HG02970 (cell line): Measurements from ENCODE around the gene GJA9.
"Not testable (repeated sequence)": the region's sequence is repeated elsewhere in the genome, so short reads cannot be mapped to it uniquely, and the experiment has no call there.

ENCODE experiments used
- ATAC-seq: cut with Tn5 transposase; IDR thresholded peaks from one replicate; pipeline ENCODE4 v1.9.1; 2021; ENCODE audit warnings: mild to moderate bottlenecking, moderate library complexity, moderate number of reproducible peaks; ENCODE audit not compliant: unreplicated experiment, low FRiP score

The GJA9 gene

DNA sequence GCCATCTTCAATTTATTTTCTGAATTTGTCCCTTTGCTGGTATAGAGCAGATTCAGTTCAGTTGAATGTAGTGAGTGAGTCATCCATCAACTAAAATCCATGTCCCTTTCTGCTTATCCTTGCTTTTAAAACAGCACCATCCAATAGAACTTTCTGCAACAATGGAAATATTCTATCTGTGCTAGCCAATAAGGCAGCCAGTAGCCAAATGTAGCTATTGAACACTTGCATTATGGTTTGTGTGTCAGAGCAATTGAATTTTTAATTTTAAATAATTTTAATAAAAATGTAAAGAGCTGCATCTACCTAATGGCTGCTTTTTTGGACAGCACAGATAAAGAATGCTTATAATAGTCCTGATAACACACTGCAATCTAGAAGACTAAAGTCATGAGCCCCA is at the start of gene GJA9:
GJA9 (minus strand) TSS at position 101 of the 400 bp plus-strand sequence. CDS start 5,489 bp downstream, outside the sequence.
- no peak for ATAC-seq

- no peak for ATAC-seq
These were observed 48.1 kb upstream of the GJA9 start for GRCh38 chr1:38929476-38929875.

DNA sequence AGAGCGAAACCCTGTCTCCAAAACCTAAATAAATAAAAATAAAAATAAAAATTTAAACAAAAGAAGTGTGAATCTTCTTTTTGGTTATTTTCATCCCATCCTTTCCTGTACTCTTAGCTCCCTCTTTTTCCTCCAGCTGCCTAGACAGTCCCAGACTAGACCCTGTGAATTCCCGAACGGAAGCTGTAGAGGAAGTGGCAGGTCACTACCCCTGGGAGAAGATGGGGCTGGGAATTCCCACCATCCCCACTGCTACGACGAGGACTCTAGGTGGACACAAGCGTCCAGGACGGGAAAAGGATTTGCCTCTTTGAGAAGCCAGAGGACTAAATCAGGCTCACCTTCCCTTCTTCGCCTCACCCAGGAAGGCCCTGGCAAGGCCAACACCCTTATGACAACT is 47.7 kb upstream of the GJA9 start:
- no peak for ATAC-seq

GRCh38 chr1:38926091-38926490 is 44.7 kb upstream of the GJA9 start:
- ATAC-seq: no peak

- ATAC-seq: no peak
These were observed 44.0 kb upstream of the GJA9 start for GRCh38 chr1:38925391-38925790.

GRCh38 chr1:38923607-38924006 is 42.2 kb upstream of the GJA9 start:
- no peak for ATAC-seq

DNA sequence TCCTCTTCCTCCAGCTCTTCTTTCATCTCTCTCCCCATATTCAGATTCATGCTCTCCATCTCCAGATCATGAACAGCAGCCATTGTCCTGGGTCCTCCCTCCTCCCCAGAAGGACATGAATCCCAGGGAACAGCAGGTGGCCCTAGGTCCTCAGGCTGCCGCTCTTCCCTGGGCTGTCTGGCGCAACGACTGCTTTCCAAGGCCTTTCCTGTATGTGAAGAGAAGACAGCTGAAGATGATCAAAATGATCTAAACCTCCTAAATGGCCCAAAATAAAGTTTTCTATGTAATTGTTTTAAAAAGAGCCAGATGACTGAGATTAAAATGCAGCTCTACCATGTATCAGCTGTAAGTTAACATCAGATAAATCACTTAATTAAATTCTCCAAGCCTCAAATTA is 37.7 kb upstream of the GJA9 start:
- no peak for ATAC-seq

DNA sequence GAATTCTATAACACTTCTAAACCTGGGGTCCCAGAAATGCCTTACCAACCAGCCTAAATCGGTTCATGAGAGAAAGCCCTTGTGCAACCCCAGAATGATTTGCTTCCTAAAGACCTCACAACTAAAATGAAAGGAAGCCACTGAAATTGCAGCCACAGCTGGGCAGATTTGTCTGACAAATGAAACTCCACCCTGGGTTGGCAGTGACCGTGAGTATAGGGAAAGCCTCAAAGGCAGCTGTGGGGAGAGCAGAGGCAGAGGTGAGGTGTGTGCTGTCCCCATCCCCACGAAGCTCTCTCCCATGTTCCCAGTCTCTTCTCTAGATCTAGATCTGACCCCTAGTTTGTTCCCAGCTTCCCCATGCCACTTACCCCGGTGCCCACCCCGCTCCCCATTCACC is 37.2 kb upstream of the GJA9 start:
- no peak for ATAC-seq

- no peak for ATAC-seq
These were observed 36.4 kb upstream of the GJA9 start for GRCh38 chr1:38917772-38918171.

DNA sequence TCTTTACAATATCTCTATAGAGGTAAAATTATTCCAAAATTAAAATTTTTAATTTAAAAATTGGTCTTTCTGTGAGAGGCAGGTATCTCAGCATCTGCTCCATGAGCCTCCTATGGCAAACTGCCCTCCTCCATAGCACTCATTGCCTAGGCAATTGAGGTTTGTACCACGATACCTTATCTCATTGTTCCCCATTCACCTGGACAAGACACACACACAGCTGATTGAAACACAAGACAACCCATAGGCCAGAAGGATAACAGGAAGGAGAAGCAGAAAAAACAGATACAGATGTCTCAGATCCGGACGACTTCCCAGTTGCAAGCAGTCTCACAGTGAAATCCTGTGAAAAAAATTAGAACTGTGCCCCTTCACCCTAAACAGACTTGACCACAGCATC is 36.0 kb upstream of the GJA9 start:
- ATAC-seq: no peak

DNA sequence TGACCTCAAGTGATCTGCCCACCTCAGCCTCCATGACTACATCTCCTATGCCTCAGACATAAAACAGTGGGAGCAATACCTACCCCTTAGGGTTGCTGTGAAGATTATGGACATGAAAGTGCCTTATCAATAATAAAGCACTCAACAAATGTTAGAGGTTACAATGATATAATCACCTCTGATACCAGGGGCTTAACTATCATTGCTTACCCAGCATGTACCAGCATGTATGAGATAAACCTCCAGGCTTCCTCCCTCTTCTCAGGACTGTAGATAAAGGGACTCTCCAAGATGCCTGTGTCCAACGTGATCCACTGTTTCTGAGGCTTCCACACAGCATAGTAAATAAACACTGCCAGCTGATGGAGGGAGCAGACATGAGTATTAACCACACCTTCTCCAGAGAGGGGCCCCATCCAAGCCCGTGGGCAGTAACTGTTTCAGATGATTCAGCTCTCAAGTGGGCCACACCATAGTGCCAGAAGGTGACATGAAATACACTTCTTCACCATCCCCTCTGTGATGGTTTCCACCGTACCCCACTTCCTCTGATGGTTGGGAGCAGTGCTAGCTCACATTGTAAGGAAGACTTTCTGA is 34.1 kb upstream of the GJA9 start:
- no peak for ATAC-seq

GRCh38 chr1:38914908-38915307 is 33.5 kb upstream of the GJA9 start:
- ATAC-seq: not testable (repeated sequence)

- ATAC-seq: no peak
These were observed 27.4 kb upstream of the GJA9 start for GRCh38 chr1:38908821-38909220.

DNA sequence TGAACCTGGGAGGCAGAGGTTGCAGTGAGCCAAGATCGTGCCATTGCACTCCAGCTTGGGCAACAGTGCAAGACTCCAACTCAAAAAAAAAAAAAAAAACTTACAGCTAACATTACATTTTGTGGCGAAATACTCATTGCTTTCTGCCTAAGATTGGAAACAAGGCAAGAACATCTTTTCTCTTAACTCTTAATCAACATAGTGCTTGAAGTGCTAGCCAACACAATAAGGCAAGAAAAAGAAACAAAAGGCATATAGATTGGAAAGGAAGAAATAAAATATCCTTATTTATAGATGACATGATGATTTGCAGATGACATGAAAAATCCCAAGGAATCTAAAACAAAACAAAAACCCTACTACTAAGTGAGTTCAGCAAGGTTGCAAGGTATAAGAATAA is 24.6 kb upstream of the GJA9 start:
- ATAC-seq: no peak

- no peak for ATAC-seq
These were observed 18.2 kb upstream of the GJA9 start for GRCh38 chr1:38899560-38899959.

DNA sequence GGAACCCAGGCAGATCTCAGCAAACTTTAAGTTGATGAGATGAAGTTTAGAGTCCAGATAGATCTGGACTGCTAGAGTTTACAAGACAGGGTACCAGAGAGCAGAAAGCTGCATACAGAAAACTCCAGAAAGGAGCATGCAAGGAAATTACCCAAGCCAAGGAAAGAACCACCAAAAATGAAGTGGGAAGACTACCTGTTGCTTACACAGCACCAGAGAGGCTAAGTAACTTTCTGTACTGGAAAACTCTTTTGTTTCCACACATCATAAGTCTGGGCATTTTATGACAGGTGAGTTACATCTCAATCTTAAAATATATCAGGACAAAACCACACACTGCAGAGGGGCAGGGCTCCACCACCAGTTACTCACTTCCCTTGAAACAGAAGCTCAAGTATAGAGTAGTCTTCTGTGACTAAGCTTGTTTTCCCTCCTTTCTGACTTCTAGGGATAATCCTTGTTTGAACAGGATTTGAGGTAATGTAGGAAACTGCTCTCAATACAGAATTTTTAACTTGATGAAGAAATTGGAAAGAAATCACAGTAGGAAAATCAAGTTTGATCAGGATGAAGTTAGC is 17.4 kb upstream of the GJA9 start:
- no peak for ATAC-seq

- no peak for ATAC-seq
These were observed 14.8 kb upstream of the GJA9 start for GRCh38 chr1:38896169-38896568.

- ATAC-seq: no peak
These were observed 11.6 kb upstream of the GJA9 start for GRCh38 chr1:38892976-38893375.

DNA sequence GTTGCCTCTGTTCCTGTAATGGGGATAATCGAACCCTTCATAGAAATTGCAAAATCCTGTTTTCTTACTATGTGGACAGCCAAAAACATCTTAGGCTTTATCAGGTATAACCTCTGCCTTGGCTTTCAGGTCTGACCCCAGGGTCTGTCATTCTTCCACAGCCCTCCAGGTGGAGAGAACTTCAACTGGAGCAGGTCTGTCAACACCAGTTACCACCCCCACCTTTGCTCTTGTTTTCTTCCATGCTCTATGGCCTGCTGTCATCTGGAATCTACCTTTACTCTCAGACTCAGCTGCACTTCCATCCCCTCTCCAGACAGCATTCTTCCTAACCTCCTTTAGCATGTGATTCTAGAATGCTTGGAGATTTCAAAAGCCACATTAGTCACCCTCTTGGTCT is 10.4 kb upstream of the GJA9 start:
- ATAC-seq: no peak

DNA sequence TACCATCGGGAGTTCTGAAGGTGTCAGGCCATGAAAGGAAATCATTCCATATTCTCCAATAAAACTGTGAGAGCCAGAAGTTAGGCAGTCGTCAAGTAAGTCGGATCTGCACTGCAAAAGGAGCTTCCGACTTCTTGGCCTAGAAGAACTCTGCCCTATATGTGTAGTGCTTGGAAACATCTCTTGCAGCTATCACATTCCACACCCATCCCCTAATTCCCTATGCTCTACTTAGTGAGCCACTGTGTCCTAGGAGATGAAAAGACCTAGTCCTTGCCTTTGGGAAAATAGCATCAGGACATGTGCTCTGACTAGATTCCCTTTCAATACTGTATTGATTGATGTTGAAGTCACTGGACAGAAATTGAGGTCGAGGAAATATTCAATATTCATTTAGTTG is 8.2 kb upstream of the GJA9 start:
- ATAC-seq: no peak

DNA sequence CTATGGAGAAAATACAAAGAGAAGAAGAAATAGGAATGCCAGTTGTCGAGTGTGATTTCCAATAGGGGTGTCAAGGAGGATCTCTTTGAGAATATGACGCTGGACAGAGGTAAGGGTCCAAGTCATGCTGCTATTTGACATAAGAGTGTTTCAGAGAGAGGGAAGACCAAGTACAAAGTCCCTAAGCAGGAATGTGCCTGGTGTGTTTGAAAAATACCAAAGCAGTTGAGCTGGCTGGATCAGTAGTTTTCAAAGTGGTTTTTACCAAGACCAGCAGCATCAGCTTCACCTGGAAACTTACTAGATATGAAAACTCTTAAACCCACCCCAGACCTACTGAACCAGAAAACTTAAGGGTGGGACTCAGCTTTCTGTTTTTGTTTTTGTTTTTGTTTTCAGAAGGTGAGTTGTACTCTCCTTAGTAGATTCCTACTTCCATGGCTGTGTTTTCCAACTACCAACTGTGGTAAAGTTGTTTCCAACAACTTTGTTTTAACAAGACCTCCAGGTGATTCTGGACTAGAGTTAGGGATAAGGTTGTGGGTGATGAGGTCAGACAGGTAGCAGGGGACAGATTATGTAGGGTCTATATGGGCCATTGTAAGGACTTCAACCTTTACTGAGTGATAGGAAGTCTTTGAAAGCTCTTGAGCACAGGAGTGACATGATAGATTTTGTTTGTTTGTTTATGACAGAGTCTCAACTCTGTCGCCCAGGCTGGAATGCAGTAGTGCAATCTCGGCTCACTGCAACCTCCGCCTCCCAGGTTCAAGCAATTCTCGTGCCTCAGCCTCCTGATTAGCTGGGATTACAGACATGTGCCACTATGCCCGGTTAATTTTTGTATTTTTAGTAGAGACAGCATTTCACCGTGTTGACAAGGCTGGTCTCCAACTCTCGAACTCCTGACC is 7.3 kb upstream of the GJA9 start:
- ATAC-seq: no peak

DNA sequence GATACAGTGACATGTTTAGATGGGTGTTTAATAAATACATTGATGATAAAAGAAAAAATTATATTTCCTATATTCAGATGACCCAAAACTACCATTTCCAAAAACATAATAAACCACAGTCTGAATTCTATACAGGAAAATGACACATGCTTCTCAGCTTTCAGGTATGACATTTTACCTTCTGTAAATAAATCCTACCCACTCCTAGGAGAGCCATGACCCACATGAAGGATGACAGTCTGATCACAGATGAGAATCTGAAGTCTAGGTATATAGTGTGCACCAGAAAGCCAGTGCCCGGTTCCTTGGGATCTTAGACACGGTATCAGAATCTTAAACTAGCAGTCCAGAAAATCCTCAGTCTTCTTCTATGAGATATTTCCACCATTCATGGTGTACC is 3.7 kb upstream of the GJA9 start:
- no peak for ATAC-seq
